ENCODE data around the gene ZBTB21.

The ZBTB21 gene

GRCh38 chr21:42044871-42045495 lies 34.8 kb upstream of the ZBTB21 start:
- no peak for ATAC-seq (replicated peaks)
- DNase-seq: no peak
- peaks cover 0 to 4% of the 10 kb centered on the region in 2 donors for H3K4me1 Mint-ChIP-seq (ENCODE audit: low read depth in 2 of 2)
- H3K9me3 Mint-ChIP-seq: no peaks in the 10 kb centered on the region
- peaks cover 0 to 17% of the 10 kb centered on the region in 2 donors for H3K27me3 Mint-ChIP-seq
- no peak overlapping the region for H3K27ac Mint-ChIP-seq
- H3K4me3 Mint-ChIP-seq: no peak overlapping the region
- peaks cover 3% of the 10 kb centered on the region for H3K36me3 Mint-ChIP-seq (ENCODE audit: insufficient read depth)

- Mint-ChIP-seq H3K9me3 (no peaks in the 10 kb centered on the region), H3K27me3 (peaks cover 0 to 17% of the 10 kb centered on the region in 2 donors), H3K4me3 (no peak overlapping the region), H3K36me3 (ENCODE audit: insufficient read depth) (peaks cover 3% of the 10 kb centered on the region), H3K4me1 (ENCODE audit: low read depth in 2 of 2) (peaks cover 0 to 4% of the 10 kb centered on the region in 2 donors), H3K27ac (no peak overlapping the region)
- ATAC-seq (replicated peaks) (no peak), DNase-seq (no peak)
These were observed 33.8 kb upstream of the ZBTB21 start for GRCh38 chr21:42043961-42044360.

GRCh38 chr21:42043201-42043895 lies 33.2 kb upstream of the ZBTB21 start:
- no peak for ATAC-seq (replicated peaks)
- Mint-ChIP-seq H3K4me3 (no peak overlapping the region), H3K27me3 (peaks cover 0 to 17% of the 10 kb centered on the region in 2 donors), H3K4me1 (ENCODE audit: low read depth in 2 of 2) (peaks cover 0 to 6% of the 10 kb centered on the region in 2 donors), H3K27ac (no peak overlapping the region), H3K36me3 (ENCODE audit: insufficient read depth) (peaks cover 3% of the 10 kb centered on the region), H3K9me3 (no peaks in the 10 kb centered on the region)
- no peak for DNase-seq

GRCh38 chr21:42042651-42043050 lies 32.5 kb upstream of the ZBTB21 start:
- H3K9me3 Mint-ChIP-seq: no peaks in the 10 kb centered on the region
- no peak for ATAC-seq (replicated peaks)
- peak overlapping the region in 1 of 2 donors; percentile 30 for H3K27ac Mint-ChIP-seq
- no peak for DNase-seq
- peaks cover 3% of the 10 kb centered on the region for H3K36me3 Mint-ChIP-seq (ENCODE audit: insufficient read depth)
- H3K4me3 Mint-ChIP-seq: no peak overlapping the region
- peaks cover 0 to 17% of the 10 kb centered on the region in 2 donors for H3K27me3 Mint-ChIP-seq
- peaks cover 0 to 6% of the 10 kb centered on the region in 2 donors for H3K4me1 Mint-ChIP-seq (ENCODE audit: low read depth in 2 of 2)

- Mint-ChIP-seq H3K4me1 (ENCODE audit: low read depth in 2 of 2) (peaks cover 0 to 6% of the 10 kb centered on the region in 2 donors), H3K27ac (peak overlapping the region in 1 of 2 donors; percentile 59), H3K27me3 (peaks cover 0 to 17% of the 10 kb centered on the region in 2 donors), H3K36me3 (ENCODE audit: insufficient read depth) (peaks cover 3% of the 10 kb centered on the region), H3K9me3 (no peaks in the 10 kb centered on the region), H3K4me3 (no peak overlapping the region)
- DNase-seq (no peak), ATAC-seq (replicated peaks) (no peak)
These were observed 31.6 kb upstream of the ZBTB21 start for GRCh38 chr21:42041711-42042110.

- peaks cover 3% of the 10 kb centered on the region for H3K36me3 Mint-ChIP-seq (ENCODE audit: insufficient read depth)
- peaks cover 0 to 17% of the 10 kb centered on the region in 2 donors for H3K27me3 Mint-ChIP-seq
- H3K4me1 Mint-ChIP-seq (ENCODE audit: low read depth in 2 of 2): peaks cover 0 to 6% of the 10 kb centered on the region in 2 donors
- ATAC-seq (replicated peaks) (no peak), DNase-seq (no peak)
- H3K9me3 Mint-ChIP-seq: no peaks in the 10 kb centered on the region
- peak overlapping the region in 1 of 2 donors; percentile 59 for H3K27ac Mint-ChIP-seq
- no peak overlapping the region for H3K4me3 Mint-ChIP-seq
These were observed 31.1 kb upstream of the ZBTB21 start for GRCh38 chr21:42041246-42041645.

- no peaks in the 10 kb centered on the region for H3K9me3 Mint-ChIP-seq
- peaks cover 0 to 12% of the 10 kb centered on the region in 2 donors for H3K27me3 Mint-ChIP-seq
- H3K27ac Mint-ChIP-seq: no peak overlapping the region
- H3K4me3 Mint-ChIP-seq: no peak overlapping the region
- ATAC-seq (replicated peaks): no peak
- H3K36me3 Mint-ChIP-seq (ENCODE audit: insufficient read depth): no peaks in the 10 kb centered on the region
- H3K4me1 Mint-ChIP-seq (ENCODE audit: low read depth in 2 of 2): peaks cover 0 to 6% of the 10 kb centered on the region in 2 donors
- no peak for DNase-seq
These were observed 30.4 kb upstream of the ZBTB21 start for GRCh38 chr21:42040411-42041180.

- no peak for DNase-seq
- Mint-ChIP-seq H3K4me1 (ENCODE audit: low read depth in 2 of 2) (peaks cover 0 to 6% of the 10 kb centered on the region in 2 donors), H3K27ac (no peak overlapping the region)
These were observed 29.8 kb upstream of the ZBTB21 start for GRCh38 chr21:42039911-42040351.

GRCh38 chr21:42039470-42039901 lies 29.3 kb upstream of the ZBTB21 start:
- Mint-ChIP-seq H3K27ac (no peak overlapping the region), H3K36me3 (ENCODE audit: insufficient read depth) (no peaks in the 10 kb centered on the region), H3K27me3 (peaks cover 0 to 19% of the 10 kb centered on the region in 2 donors), H3K9me3 (no peaks in the 10 kb centered on the region), H3K4me1 (ENCODE audit: low read depth in 2 of 2) (peaks cover 0 to 6% of the 10 kb centered on the region in 2 donors), H3K4me3 (no peak overlapping the region)
- DNase-seq (no peak), ATAC-seq (replicated peaks) (no peak)

More at GRCh38 chr21:42039911-42040351, 29.8 kb upstream of the ZBTB21 start:
- ATAC-seq (replicated peaks): no peak
- Mint-ChIP-seq H3K27me3 (peaks cover 0 to 14% of the 10 kb centered on the region in 2 donors), H3K36me3 (ENCODE audit: insufficient read depth) (no peaks in the 10 kb centered on the region), H3K9me3 (no peaks in the 10 kb centered on the region), H3K4me3 (no peak overlapping the region)

- H3K4me1 Mint-ChIP-seq (ENCODE audit: low read depth in 2 of 2): peaks cover 0 to 6% of the 10 kb centered on the region in 2 donors
- ATAC-seq (replicated peaks) (no peak), DNase-seq (no peak)
- no peaks in the 10 kb centered on the region for H3K9me3 Mint-ChIP-seq
- H3K27me3 Mint-ChIP-seq: peaks cover 0 to 23% of the 10 kb centered on the region in 2 donors
- no peak overlapping the region for H3K27ac Mint-ChIP-seq
- no peak overlapping the region for H3K4me3 Mint-ChIP-seq
- no peaks in the 10 kb centered on the region for H3K36me3 Mint-ChIP-seq (ENCODE audit: insufficient read depth)
These were observed 28.8 kb upstream of the ZBTB21 start for GRCh38 chr21:42038826-42039425.

GRCh38 chr21:42038393-42038792 lies 28.2 kb upstream of the ZBTB21 start:
- ATAC-seq (replicated peaks): no peak
- DNase-seq: no peak

GRCh38 chr21:42037943-42038342 lies 27.8 kb upstream of the ZBTB21 start:
- H3K36me3 Mint-ChIP-seq (ENCODE audit: insufficient read depth): no peaks in the 10 kb centered on the region
- DNase-seq: no peak
- H3K4me3 Mint-ChIP-seq: no peak overlapping the region

More at GRCh38 chr21:42038393-42038792, 28.2 kb upstream of the ZBTB21 start:
- no peaks in the 10 kb centered on the region for H3K9me3 Mint-ChIP-seq
- no peak overlapping the region for H3K4me3 Mint-ChIP-seq
- no peaks in the 10 kb centered on the region for H3K36me3 Mint-ChIP-seq (ENCODE audit: insufficient read depth)
- H3K4me1 Mint-ChIP-seq (ENCODE audit: low read depth in 2 of 2): peaks cover 0 to 6% of the 10 kb centered on the region in 2 donors
- no peak overlapping the region for H3K27ac Mint-ChIP-seq
- peaks cover 0 to 23% of the 10 kb centered on the region in 2 donors for H3K27me3 Mint-ChIP-seq

GRCh38 chr21:42037516-42037915 lies 27.4 kb upstream of the ZBTB21 start:
- no peak overlapping the region for H3K27ac Mint-ChIP-seq
- H3K36me3 Mint-ChIP-seq (ENCODE audit: insufficient read depth): no peaks in the 10 kb centered on the region
- H3K4me3 Mint-ChIP-seq: no peak overlapping the region
- no peaks in the 10 kb centered on the region for H3K9me3 Mint-ChIP-seq
- no peak for ATAC-seq (replicated peaks)
- H3K4me1 Mint-ChIP-seq (ENCODE audit: low read depth in 2 of 2): peaks cover 0 to 4% of the 10 kb centered on the region in 2 donors
- DNase-seq: no peak
- H3K27me3 Mint-ChIP-seq: peaks cover 0 to 23% of the 10 kb centered on the region in 2 donors

More at GRCh38 chr21:42037943-42038342, 27.8 kb upstream of the ZBTB21 start:
- H3K27me3 Mint-ChIP-seq: peaks cover 0 to 23% of the 10 kb centered on the region in 2 donors
- ATAC-seq (replicated peaks): no peak
- H3K27ac Mint-ChIP-seq: no peak overlapping the region
- H3K4me1 Mint-ChIP-seq (ENCODE audit: low read depth in 2 of 2): peaks cover 0 to 6% of the 10 kb centered on the region in 2 donors
- no peaks in the 10 kb centered on the region for H3K9me3 Mint-ChIP-seq
